ENCODE measurements around the gene PCDH8.

The PCDH8 gene

GRCh38 chr13:52840066-52840465 lies 8.4 kb downstream of the PCDH8 start:
- TF ChIP-seq, protein P1, sequence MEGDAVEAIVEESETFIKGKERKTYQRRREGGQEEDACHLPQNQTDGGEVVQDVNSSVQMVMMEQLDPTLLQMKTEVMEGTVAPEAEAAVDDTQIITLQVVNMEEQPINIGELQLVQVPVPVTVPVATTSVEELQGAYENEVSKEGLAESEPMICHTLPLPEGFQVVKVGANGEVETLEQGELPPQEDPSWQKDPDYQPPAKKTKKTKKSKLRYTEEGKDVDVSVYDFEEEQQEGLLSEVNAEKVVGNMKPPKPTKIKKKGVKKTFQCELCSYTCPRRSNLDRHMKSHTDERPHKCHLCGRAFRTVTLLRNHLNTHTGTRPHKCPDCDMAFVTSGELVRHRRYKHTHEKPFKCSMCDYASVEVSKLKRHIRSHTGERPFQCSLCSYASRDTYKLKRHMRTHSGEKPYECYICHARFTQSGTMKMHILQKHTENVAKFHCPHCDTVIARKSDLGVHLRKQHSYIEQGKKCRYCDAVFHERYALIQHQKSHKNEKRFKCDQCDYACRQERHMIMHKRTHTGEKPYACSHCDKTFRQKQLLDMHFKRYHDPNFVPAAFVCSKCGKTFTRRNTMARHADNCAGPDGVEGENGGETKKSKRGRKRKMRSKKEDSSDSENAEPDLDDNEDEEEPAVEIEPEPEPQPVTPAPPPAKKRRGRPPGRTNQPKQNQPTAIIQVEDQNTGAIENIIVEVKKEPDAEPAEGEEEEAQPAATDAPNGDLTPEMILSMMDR (IDR thresholded peaks at IDR 0.05; ENCODE audit: low read depth, low read length) = no peak
- H3K4me3 ChIP-seq (replicated peaks in 1 of 2; ENCODE audit: low read depth in 2 of 2, low read length in 2 of 2) = no peak overlapping the region
- no peak for DNase-seq (ENCODE audit: low read depth in 2 of 2)

DNA sequence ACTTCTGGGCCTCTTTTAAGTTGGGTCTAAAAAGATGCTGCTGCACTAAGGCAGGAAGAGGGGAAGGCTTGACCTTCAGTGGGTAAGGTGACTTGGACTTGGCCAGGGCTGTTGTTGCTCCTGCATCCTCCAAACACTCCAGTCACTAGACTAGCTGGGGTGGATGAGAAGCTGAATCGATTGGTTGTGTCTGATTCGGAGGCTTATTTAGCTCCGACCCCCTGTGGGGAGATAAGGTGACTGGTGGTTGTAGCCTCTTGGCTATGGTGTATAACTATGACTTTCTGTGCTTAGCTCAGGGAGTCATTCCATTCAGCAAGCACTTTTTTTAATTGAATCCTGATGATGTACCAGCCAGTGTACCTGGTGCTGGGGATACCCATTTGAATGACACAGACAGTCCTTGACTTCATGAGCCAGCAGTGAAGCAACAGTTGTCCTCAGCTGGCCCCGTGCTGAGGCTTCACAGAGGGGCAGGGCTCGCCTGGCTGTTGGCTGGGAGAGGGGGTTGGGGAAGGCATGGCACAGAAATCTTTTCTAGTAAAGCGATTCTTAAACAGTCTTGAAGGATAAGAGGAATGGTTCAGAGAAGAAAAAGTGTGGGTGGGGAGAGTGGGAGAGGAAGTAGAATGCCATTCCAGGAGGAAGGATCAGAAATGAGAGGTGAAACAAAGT lies 9.9 kb downstream of the PCDH8 start:
- no peak overlapping the region for H3K4me3 ChIP-seq (replicated peaks in 1 of 2; ENCODE audit: low read depth in 2 of 2, low read length in 2 of 2)
- TF ChIP-seq, protein P1 (IDR thresholded peaks at IDR 0.05; ENCODE audit: low read depth, low read length) = no peak
- DNase-seq (ENCODE audit: low read depth in 2 of 2) = no peak

DNA sequence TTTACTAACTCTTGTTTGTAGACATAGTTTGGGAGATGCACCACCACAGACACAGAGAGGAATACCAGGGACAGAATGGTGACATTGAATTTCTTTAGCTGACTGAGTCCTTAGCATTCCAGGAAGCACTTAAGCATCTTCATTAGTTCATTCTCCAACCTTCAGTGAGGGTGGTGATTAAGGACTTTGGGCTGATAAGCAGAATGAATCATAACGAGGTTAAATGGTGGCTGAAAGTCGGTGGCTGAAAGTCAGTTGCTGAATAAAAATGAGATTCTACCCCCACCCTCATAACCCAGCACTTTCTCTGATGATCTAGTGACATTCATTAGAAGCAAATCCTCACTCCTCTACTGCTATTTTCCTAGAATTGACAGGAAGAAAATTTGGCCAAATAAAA lies 10.6 kb downstream of the PCDH8 start:
- TF ChIP-seq, protein P1 (IDR thresholded peaks at IDR 0.05; ENCODE audit: low read depth, low read length) = no peak
- no peak for DNase-seq (ENCODE audit: low read depth in 2 of 2)
- H3K4me3 ChIP-seq (replicated peaks in 1 of 2; ENCODE audit: low read depth in 2 of 2, low read length in 2 of 2) = no peak overlapping the region

DNA sequence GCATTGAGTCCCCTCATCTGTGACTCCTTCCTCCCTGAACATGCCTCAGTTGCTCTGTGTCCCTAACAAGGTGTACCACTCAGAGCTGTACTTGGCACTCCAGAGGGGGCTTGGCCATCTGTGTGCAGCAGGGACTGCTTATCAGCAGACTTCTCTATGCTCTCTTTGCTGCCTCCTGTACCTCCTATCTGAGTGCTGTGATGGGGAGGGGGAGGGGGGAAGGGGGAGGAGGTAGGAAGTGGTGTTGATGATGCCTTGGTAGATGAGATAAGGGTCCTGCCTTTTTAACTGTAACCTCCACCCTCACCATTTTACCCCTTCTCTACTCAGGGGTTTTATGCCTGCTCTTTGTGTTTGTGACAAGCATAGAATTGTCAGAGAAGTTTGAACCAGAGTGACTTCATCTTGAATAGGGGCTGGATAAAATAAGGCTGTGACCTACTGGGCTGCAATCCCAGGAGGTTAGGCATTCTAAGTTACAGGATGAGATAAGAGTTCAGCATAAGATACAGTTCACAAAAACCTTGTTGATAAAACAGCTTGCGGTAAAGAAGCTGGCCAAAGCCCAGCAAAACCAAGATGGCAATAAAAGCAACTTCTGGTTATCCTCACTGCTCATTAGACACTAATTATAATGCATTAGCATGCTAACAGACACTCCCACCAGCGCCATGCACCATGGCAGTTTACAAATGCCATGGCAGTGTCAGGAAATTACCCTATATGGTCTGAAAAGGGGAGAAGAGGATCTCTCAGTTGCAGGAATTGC lies 13.2 kb downstream of the PCDH8 start:
- no peak for DNase-seq (ENCODE audit: low read depth in 2 of 2)
- no peak overlapping the region for H3K4me3 ChIP-seq (replicated peaks in 1 of 2; ENCODE audit: low read depth in 2 of 2, low read length in 2 of 2)
- TF ChIP-seq, protein P1 (IDR thresholded peaks at IDR 0.05; ENCODE audit: low read depth, low read length) = no peak

GRCh38 chr13:52833296-52833875 lies 15.1 kb downstream of the PCDH8 start:
- no peak overlapping the region for H3K4me3 ChIP-seq (replicated peaks in 1 of 2; ENCODE audit: low read depth in 2 of 2, low read length in 2 of 2)
- TF ChIP-seq, protein P1 (IDR thresholded peaks at IDR 0.05; ENCODE audit: low read depth, low read length) = no peak
- no peak for DNase-seq (ENCODE audit: low read depth in 2 of 2)

DNA sequence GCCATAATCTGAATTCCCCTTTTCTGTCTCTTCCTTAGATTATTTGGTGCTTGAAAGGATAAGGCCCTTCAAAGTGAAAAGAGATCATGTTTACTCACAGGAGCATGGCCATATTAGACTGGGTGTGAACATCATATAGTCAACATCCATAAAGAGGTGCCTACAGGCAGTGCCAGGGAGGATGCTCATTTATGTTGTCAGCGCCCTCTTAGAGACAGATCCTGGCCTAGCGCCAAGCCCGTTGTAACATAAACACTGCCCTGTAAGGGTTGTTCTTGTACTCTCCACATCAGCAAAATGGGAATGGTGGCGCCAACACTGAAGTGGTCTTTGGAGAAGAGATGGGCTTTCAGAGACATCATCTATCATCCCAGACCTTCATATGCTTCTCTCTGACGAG lies 16.1 kb downstream of the PCDH8 start:
- TF ChIP-seq, protein P1 (IDR thresholded peaks at IDR 0.05; ENCODE audit: low read depth, low read length) = no peak
- H3K4me3 ChIP-seq (replicated peaks in 1 of 2; ENCODE audit: low read depth in 2 of 2, low read length in 2 of 2) = no peak overlapping the region
- no peak for DNase-seq (ENCODE audit: low read depth in 2 of 2)

Data from cardiac fibroblast (primary cell).